NB4 (cell line): ENCODE measurements around the gene SGSH.

Source experiments
- CTCF ChIP-seq: IDR thresholded peaks from one replicate; pipeline ENCODE4 v1.5.1; 2012; ENCODE audit warnings: low read depth, low read length
- MYC ChIP-seq: IDR thresholded peaks from 2 replicates; pipeline ENCODE4 v1.6.1; 2011; ENCODE audit warnings: low read depth, low read length
- POLR2A ChIP-seq: IDR thresholded peaks from 2 replicates; pipeline ENCODE4 v1.6.1; 2011; ENCODE audit warnings: mild to moderate bottlenecking; ENCODE audit not compliant: insufficient read length; ENCODE audit errors: extremely low read depth

- TF ChIP-seq MYC (no peak), CTCF (no peak), POLR2A (no peak)
Measured at GRCh38 chr17:80160536-80160935, 59.6 kb downstream of the SGSH start.
